Activated naive CD4-positive, alpha-beta T cell treated with anti-CD3 and anti-CD28 coated beads, Interleukin-2, amount 50 U/mL, for 24 hours (primary cell): Measurements from ENCODE around the gene CDC6.

Experiments
- H3K27ac Mint-ChIP-seq: one replicate; pipeline ENCODE4 v1.8.0; 2021; ENCODE audit warnings: mild to moderate bottlenecking, mixed read lengths
- H3K27me3 Mint-ChIP-seq: one replicate; pipeline ENCODE4 v1.8.0; 2021; ENCODE audit warnings: mixed read lengths
- H3K36me3 Mint-ChIP-seq: one replicate; pipeline ENCODE4 v1.8.0; 2021; ENCODE audit warnings: mixed read lengths
- H3K4me1 Mint-ChIP-seq: one replicate; pipeline ENCODE4 v1.8.0; 2021; ENCODE audit warnings: mixed read lengths
- H3K4me3 Mint-ChIP-seq: one replicate; pipeline ENCODE4 v1.8.0; 2021; ENCODE audit warnings: mild to moderate bottlenecking, mixed read lengths
- H3K9me3 Mint-ChIP-seq: one replicate; pipeline ENCODE4 v1.8.0; 2021; ENCODE audit warnings: mixed read lengths

Gene CDC6

GRCh38 chr17:40287494-40288369, at the start of gene CDC6:
TSS of gene CDC6 (plus strand) at chr17:40287879. CDS start at chr17:40289421, 1,542 bp downstream.
- H3K36me3 Mint-ChIP-seq, result peaks cover 4% of the 10 kb centered on the region
- peak within 1 kb of the TSS; percentile 97 for H3K27ac Mint-ChIP-seq
- H3K27me3 Mint-ChIP-seq, result no peaks in the 10 kb centered on the region
- peak within 1 kb of the TSS; percentile 99 for H3K4me3 Mint-ChIP-seq
- H3K4me1 Mint-ChIP-seq, result peaks cover 46% of the 10 kb centered on the region
- H3K9me3 Mint-ChIP-seq, result no peaks in the 10 kb centered on the region

- Mint-ChIP-seq H3K27ac (peak overlapping the region; percentile 23), H3K27me3 (no peaks in the 10 kb centered on the region), H3K9me3 (no peaks in the 10 kb centered on the region), H3K36me3 (peaks cover 3% of the 10 kb centered on the region), H3K4me1 (peaks cover 43% of the 10 kb centered on the region), H3K4me3 (no peak overlapping the region)
Observed at GRCh38 chr17:40241252-40241834, 46.3 kb upstream of the CDC6 start.

DNA sequence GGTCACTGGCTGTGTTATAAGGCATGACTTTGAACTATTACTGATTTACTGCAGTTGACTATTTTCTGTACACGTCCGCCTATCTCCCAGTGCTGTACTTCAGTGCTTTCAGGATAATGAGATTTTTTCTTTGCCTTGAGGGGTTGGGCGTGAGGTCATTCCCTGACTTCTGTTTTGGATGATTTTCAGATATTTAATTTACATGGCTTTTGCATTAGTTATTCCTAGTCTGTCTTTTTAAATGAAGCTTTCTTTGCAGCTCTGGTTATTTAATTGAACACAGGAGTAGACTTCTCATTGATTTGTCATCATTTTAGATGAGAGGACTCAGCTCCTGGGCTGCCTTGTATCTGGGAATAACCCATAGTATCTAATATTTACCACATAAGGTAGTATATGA, 44.9 kb upstream of the CDC6 start:
- H3K27me3 Mint-ChIP-seq, result no peaks in the 10 kb centered on the region
- H3K27ac Mint-ChIP-seq, result no peak overlapping the region
- peaks cover 41% of the 10 kb centered on the region for H3K4me1 Mint-ChIP-seq
- peaks cover 2% of the 10 kb centered on the region for H3K36me3 Mint-ChIP-seq
- H3K4me3 Mint-ChIP-seq, result no peak overlapping the region
- no peaks in the 10 kb centered on the region for H3K9me3 Mint-ChIP-seq

DNA sequence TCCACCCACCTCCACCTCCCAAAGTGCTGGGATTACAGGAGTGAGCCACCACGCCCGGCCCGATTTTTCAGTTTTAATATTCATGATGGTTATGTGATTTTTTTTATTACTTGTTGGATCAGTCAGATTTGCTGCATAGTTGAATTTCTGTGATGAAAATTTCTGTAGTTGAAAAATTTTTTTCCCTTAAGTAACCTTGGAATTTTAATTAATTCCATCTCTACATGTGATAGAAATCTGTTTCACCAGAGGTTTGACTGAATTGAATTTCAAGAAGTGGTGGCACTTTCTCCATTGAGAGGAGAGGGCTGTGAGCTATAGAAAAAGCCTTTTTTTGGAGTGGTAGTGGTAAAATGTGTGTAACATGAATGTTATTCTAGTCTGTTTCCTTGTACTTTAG, 43.9 kb upstream of the CDC6 start:
- Mint-ChIP-seq H3K9me3 (no peaks in the 10 kb centered on the region), H3K4me1 (peaks cover 48% of the 10 kb centered on the region), H3K27ac (no peak overlapping the region), H3K4me3 (no peak overlapping the region), H3K36me3 (peaks cover 2% of the 10 kb centered on the region), H3K27me3 (no peaks in the 10 kb centered on the region)

DNA sequence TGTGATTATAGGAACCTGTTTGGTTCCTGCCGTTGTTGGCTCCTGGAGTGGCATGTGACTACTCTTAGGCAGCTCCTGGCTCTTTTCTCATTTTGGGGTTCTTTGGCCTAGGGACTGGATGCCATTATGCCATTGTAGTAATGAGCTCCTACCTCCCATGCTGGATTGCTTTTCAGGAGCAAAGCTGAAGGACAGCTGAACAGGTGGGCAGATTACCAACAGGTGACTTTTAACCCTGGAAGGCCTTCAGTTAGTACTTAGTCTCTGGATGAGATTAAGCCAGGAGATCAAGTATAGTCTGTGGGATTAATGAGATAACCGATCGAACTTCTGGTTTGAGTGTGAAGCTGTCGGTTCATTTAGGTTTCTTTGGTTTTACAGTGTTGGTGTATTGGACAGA, 43.4 kb upstream of the CDC6 start:
- no peaks in the 10 kb centered on the region for H3K9me3 Mint-ChIP-seq
- peaks cover 2% of the 10 kb centered on the region for H3K36me3 Mint-ChIP-seq
- no peak overlapping the region for H3K27ac Mint-ChIP-seq
- H3K4me3 Mint-ChIP-seq, result no peak overlapping the region
- peaks cover 53% of the 10 kb centered on the region for H3K4me1 Mint-ChIP-seq
- H3K27me3 Mint-ChIP-seq, result no peaks in the 10 kb centered on the region

DNA sequence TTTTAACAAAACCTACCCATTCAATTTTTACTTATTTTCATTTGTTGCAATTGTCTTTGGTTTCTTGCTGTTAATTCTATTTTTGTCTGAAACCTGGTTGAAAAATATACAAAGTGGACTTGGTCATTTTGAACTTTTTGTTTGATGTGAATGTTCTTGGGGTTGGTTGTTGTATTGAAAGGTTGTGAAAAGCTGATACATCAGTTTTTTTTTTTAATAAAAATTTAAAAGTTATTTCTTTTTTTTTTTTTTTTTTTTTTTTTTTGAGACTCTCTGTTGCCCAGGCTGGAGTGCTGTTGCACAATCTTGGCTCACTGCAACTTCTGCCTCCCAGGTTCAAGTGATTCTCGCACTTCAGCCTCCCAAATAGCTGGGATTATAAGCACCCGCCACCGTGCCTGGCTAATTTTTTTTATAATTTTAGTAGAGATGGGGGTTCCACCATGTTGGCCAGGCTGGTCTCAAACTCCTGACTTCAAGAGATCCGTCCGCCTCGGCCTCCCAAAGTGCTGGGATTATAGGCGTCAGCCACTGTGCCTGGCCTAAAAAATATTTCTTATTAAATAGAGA, 39.7 kb upstream of the CDC6 start:
- no peaks in the 10 kb centered on the region for H3K27me3 Mint-ChIP-seq
- no peak overlapping the region for H3K27ac Mint-ChIP-seq
- H3K36me3 Mint-ChIP-seq, result no peaks in the 10 kb centered on the region
- no peaks in the 10 kb centered on the region for H3K9me3 Mint-ChIP-seq
- peaks cover 49% of the 10 kb centered on the region for H3K4me1 Mint-ChIP-seq
- H3K4me3 Mint-ChIP-seq, result no peak overlapping the region

GRCh38 chr17:40248507-40248906, 39.2 kb upstream of the CDC6 start:
- Mint-ChIP-seq H3K9me3 (no peaks in the 10 kb centered on the region), H3K27me3 (no peaks in the 10 kb centered on the region), H3K4me1 (peaks cover 50% of the 10 kb centered on the region)

DNA sequence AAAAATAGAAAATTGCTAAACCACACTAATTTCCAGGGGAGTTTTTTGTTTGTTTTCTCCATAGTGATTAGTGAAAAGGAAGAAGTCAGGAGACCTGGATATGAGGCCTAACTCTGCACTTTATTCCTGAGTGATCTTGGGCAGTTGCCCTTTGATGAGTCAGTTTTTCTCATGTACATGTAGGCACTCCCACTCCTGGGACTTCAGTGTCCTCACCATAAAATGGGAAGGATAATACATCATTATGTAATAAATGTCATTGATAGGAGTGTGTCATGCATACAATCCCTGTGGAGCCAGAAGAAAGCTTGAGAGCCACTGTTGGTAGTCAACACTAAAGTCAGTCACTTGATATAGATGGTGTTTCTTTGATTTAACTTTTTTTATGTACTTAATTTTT, 36.1 kb upstream of the CDC6 start:
- Mint-ChIP-seq H3K27ac (no peak overlapping the region), H3K36me3 (peaks cover 2% of the 10 kb centered on the region), H3K4me1 (peaks cover 36% of the 10 kb centered on the region), H3K27me3 (no peaks in the 10 kb centered on the region), H3K4me3 (no peak overlapping the region), H3K9me3 (no peaks in the 10 kb centered on the region)

More at GRCh38 chr17:40248507-40248906, 39.2 kb upstream of the CDC6 start:
- Mint-ChIP-seq H3K36me3 (no peaks in the 10 kb centered on the region), H3K4me3 (no peak overlapping the region), H3K27ac (no peak overlapping the region)

DNA sequence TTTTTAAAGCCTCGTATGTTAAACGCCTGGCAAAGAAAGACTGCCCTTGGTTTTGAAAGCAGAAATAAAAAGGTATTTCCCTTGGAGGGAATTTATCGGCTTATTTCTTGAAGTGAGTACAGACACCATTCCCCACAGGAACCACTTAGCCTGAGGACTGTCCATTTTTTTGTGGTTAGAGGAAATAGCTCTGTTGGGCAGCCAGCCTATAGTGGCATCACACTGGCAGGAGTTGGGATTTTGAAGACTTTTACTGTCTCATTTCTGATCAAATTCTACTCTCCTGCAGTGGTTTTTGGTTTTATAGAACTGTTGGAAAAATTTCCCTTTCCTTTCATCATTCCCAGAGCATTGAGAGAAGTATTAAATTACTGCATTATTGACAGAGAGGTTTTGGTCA, 34.1 kb upstream of the CDC6 start:
- Mint-ChIP-seq H3K27ac (no peak overlapping the region), H3K27me3 (no peaks in the 10 kb centered on the region), H3K36me3 (peaks cover 6% of the 10 kb centered on the region), H3K9me3 (no peaks in the 10 kb centered on the region), H3K4me1 (peaks cover 33% of the 10 kb centered on the region), H3K4me3 (no peak overlapping the region)

GRCh38 chr17:40259505-40259904, 28.2 kb upstream of the CDC6 start:
- Mint-ChIP-seq H3K36me3 (peaks cover 13% of the 10 kb centered on the region), H3K4me1 (peaks cover 16% of the 10 kb centered on the region), H3K27me3 (no peaks in the 10 kb centered on the region), H3K4me3 (no peak overlapping the region), H3K9me3 (no peaks in the 10 kb centered on the region), H3K27ac (no peak overlapping the region)

GRCh38 chr17:40260528-40260927, 27.2 kb upstream of the CDC6 start:
- Mint-ChIP-seq H3K27ac (no peak overlapping the region), H3K4me1 (peaks cover 16% of the 10 kb centered on the region), H3K9me3 (no peaks in the 10 kb centered on the region), H3K4me3 (no peak overlapping the region), H3K27me3 (no peaks in the 10 kb centered on the region), H3K36me3 (peaks cover 15% of the 10 kb centered on the region)

DNA sequence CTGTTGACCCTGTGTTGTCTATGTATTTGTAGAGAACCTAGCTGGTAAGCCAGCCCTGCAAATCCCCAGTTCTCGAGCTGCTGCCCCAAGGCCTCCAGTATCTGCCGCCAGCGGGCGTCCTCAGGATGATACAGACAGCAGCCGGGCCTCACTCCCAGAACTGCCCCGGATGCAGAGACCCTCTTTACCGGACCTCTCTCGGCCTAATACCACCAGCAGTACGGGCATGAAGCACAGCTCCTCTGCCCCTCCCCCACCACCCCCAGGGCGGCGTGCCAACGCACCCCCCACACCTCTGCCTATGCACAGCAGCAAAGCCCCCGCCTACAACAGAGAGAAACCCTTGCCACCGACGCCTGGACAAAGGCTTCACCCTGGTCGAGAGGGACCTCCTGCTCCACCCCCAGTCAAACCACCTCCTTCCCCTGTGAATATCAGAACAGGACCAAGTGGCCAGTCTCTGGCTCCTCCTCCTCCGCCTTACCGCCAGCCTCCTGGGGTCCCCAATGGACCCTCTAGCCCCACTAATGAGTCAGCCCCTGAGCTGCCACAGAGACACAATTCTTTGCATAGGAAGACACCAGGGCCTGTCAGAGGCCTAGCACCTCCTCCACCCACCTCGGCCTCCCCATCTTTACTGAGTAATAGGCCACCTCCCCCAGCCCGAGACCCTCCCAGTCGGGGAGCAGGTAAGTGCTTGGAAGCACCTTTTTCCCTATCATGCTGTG, 23.1 kb upstream of the CDC6 start:
- no peak overlapping the region for H3K4me3 Mint-ChIP-seq
- H3K9me3 Mint-ChIP-seq, result no peaks in the 10 kb centered on the region
- H3K27me3 Mint-ChIP-seq, result no peaks in the 10 kb centered on the region
- H3K36me3 Mint-ChIP-seq, result peaks cover 8% of the 10 kb centered on the region
- H3K27ac Mint-ChIP-seq, result no peak overlapping the region
- peaks cover 8% of the 10 kb centered on the region for H3K4me1 Mint-ChIP-seq

GRCh38 chr17:40265337-40265736, 22.3 kb upstream of the CDC6 start:
- no peaks in the 10 kb centered on the region for H3K9me3 Mint-ChIP-seq
- H3K4me1 Mint-ChIP-seq, result peaks cover 8% of the 10 kb centered on the region
- H3K4me3 Mint-ChIP-seq, result no peak overlapping the region
- peaks cover 8% of the 10 kb centered on the region for H3K36me3 Mint-ChIP-seq
- H3K27ac Mint-ChIP-seq, result no peak overlapping the region
- no peaks in the 10 kb centered on the region for H3K27me3 Mint-ChIP-seq

DNA sequence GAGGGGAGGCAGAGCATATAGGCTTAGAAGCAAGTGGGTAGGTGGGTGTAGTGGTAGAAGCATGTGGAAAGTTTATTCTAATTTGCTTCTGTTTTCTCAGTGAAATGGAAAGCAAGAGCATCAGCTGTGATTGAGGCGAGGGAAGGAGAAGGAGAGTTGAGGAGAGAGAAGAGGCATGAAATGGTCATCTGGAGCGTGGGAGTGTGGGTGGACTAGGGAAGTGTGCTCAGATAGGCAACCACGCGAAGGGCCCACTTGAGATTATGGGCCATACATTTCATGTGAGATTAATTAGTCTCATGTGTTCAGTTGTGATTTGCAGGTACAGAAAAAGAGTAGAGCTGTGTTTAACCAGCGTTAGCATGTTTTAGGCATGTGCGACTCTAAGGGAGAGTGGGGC, 20.8 kb upstream of the CDC6 start:
- H3K27ac Mint-ChIP-seq, result no peak overlapping the region
- peaks cover 8% of the 10 kb centered on the region for H3K36me3 Mint-ChIP-seq
- no peaks in the 10 kb centered on the region for H3K27me3 Mint-ChIP-seq
- peaks cover 8% of the 10 kb centered on the region for H3K4me1 Mint-ChIP-seq
- H3K4me3 Mint-ChIP-seq, result no peak overlapping the region
- no peaks in the 10 kb centered on the region for H3K9me3 Mint-ChIP-seq

DNA sequence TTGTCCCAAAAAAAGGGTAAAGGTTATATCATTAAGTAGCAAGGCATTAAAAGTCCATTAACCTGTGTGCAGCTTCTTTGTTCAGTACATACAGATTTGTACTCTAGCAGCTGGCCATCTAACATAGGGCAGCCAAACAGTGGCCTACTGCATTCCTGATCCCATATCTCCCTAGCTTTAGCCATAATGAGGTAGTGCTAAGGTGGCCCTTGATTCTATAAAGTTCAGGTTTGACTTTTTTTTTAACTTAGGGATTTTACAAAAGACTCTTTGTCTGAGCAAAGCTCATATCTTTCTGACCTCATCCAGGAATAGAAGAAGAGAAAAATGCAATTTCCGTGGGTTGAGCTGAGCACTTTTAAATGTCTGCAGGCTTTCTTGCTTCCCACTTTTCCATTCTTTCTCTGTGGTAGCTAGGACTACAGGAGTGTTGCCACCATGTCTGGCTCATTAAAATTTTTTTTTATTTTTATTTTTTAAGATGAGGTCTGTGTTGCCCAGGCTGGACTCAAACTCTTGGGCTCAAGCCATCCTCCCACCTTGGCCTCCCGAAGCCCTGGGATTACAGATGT, 19.5 kb upstream of the CDC6 start:
- Mint-ChIP-seq H3K36me3 (peaks cover 4% of the 10 kb centered on the region), H3K27ac (no peak overlapping the region), H3K4me3 (no peak overlapping the region), H3K27me3 (no peaks in the 10 kb centered on the region), H3K9me3 (no peaks in the 10 kb centered on the region), H3K4me1 (no peaks in the 10 kb centered on the region)
